ENCODE results near the gene VAPA. TPM values are rescaled to one million over a fixed set of nuclear protein-coding genes. Genes with fewer than 3 reads are reported as not detected.
"Not testable (repeated sequence)": the region's sequence is repeated elsewhere in the genome, so short reads cannot be mapped to it uniquely, and the experiment has no call there.

The VAPA gene
- total RNA-seq, 1 donor from 2014 or later = 118 TPM

DNA sequence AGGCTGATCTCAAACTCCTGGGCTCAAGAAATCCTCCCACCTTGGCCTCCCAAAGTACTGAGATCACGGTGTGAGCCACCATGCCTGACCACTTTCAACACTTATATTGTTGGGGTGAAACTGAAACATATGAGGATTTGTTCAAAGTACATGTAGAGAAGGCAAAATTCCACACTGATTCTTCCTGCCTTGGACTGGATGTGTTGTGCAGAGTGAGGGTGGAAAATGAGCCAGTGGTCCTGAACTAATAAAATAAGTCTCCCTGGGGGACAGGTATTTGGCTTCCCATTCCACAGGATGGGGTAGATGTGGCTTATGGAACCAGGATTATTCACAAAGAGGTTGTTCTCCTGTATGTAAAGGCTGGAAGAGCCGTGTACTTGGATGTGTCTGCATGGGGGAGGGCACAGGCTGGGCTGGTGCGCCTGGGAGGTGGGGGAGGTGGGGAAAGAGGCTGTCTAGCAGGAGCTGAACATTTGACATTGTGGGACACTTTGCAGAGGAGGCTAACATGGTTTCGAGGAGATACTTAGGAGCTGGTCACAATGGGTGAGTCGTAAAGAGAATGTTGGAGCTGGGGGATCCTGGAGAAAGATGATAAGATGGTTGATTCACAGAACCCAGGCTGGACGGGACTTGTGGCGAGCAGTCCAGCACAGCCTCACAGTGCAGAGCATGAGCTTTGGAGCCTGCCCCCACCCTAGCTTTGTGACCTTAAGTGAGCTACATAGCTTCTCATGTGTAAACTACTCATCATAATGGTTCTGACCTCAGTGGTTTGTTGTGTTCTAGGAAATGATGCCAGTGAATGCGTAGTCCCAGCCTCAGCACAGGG, 28.4 kb upstream of the VAPA start, which contains the start of gene TXNDC2:
Gene TXNDC2, plus strand, starts transcription at position 804 of the 835 bp plus-strand sequence. CDS start 708 bp downstream, outside the sequence.
- DNase-seq (ENCODE audit: low spot score in 2 of 2) (no peak), FAIRE-seq (no peak)

DNA sequence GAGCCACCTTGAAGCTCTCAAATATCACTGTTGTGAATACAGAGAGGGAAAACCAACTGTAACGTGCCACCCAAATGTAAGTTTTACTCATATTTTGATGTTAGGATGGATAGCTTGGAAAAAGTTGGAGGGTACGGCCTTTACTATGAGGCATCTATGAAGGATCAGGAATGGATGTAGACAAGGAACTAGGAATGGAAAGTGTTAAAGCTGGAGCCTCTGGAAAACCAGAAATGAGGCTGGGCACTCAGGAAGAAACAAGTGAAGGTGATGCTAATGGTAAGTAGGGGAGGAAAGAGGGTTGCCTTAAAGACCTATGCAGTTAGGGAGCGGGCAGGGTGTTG, 27.8 kb upstream of the VAPA start:
- DNase-seq (ENCODE audit: low spot score in 2 of 2) = no peak
- no peak for FAIRE-seq

DNA sequence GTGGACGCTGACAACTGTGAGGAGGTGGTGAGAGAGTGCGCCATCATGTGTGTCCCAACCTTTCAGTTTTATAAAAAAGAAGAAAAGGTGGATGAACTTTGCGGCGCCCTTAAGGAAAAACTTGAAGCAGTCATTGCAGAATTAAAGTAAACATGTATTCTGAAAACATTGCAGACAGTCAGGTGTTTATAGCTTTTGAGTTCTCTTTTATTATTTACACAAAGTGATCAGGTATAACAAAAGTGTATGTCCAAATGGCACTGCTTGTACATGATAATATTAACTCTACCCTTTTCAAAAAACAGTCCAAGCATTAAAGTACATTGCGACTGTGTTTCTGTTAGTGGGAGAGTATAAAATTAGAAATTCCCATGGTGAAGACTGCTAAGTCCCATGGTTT, 25.8 kb upstream of the VAPA start:
- FAIRE-seq (no peak), DNase-seq (ENCODE audit: low spot score in 2 of 2) (no peak)

GRCh38 chr18:9890196-9890595, 23.6 kb upstream of the VAPA start:
- DNase-seq (ENCODE audit: low spot score in 2 of 2) = no peak
- FAIRE-seq = no peak

DNA sequence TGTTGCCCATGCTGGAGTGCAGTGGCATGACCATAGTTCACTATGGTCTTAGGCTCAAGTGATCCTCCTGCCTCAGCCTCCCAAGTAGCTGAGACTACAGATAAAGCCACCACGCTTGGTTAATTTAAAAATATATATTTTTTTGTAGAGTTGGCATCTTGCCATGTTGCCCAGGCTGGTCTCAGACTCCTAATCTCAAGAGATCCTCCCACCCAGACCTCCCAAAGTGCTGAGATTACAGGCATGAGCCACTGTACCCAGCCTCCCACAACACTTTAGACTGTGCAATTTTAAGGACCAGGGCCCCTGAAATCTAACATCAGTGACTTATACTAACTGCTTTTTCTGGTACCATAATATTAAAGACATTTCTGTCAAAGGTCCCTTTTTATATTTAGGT, 22.9 kb upstream of the VAPA start:
- DNase-seq (ENCODE audit: low spot score in 2 of 2) (no peak), FAIRE-seq (no peak)

- DNase-seq (ENCODE audit: low spot score in 2 of 2); FAIRE-seq: not testable (repeated sequence)
These were observed 22.3 kb upstream of the VAPA start for GRCh38 chr18:9891515-9891914.

GRCh38 chr18:9894454-9895068, 19.3 kb upstream of the VAPA start:
- DNase-seq (ENCODE audit: low spot score in 2 of 2) (no peak), FAIRE-seq (no peak)

- DNase-seq (ENCODE audit: low spot score in 2 of 2) = no peak
- FAIRE-seq = no peak
These were observed 16.7 kb upstream of the VAPA start for GRCh38 chr18:9897129-9897528.

DNA sequence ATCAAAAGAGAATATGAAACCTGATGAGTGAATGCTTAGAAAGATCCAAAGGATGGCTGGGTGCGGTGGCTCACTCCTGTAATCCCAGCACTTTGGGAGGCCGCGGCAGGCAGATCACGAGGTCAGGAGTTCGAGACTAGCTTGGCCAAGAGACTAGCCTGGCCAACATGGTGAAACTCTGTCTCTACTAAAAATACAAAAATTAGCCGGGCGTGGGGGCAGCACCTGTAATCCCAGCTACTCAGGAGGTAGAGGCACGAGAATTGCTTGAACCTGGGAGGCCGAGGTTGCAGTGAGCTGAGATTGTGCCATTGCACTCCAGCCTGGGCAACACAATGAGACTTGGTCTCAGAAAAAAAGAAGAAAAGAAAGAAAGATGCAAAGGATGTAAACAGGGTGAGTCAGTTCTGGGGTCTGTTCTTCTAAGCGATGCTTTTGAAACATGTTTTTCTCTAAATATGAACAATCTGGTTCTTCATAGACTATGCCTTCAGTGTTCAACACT, 16.0 kb upstream of the VAPA start:
- DNase-seq (ENCODE audit: low spot score in 2 of 2); FAIRE-seq: not testable (repeated sequence)

GRCh38 chr18:9898792-9899549, 14.8 kb upstream of the VAPA start:
- DNase-seq (ENCODE audit: low spot score in 2 of 2) = no peak
- FAIRE-seq = no peak

- FAIRE-seq; DNase-seq (ENCODE audit: low spot score in 2 of 2): not testable (repeated sequence)
These were observed 14.3 kb upstream of the VAPA start for GRCh38 chr18:9899550-9899930.

DNA sequence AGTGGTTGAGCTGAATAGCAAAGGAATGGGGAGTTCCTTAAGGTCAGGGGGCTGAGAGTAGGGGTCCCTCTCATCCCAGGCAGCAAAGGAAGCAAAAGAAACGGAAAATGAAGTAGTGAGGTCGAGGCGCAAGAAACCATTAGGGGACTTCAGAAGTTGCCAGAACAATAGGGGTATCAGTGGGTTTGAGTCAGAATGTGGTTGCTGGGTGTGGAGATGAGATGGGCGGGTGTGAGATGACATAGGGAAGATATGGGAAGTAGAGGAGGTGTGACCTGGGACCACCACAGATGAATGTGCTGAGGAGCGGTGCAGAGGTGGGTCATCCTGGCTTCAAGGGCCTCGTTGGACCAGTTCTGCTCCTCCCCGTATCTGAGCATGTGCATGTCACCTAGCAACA, 13.1 kb upstream of the VAPA start:
- DNase-seq (ENCODE audit: low spot score in 2 of 2) = no peak
- FAIRE-seq = no peak

DNA sequence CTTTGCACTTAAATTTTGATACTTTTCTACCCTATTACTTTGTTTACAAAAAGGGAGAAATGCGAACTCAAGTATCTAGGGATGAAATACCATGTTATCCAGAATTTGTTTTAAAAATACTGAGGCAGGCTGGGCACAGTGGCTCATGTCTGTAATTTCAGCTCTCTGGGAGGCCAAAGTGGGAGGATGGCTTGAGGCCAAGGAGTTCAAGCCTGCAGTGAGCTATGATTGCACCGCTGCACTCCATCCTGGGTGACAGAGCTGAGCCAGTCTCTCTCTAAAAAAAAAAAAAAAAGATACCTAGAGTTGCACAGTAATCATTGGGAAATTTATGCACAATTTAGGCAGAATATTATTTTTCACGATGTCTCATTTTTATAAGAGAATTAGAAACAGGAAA, 12.4 kb upstream of the VAPA start:
- DNase-seq (ENCODE audit: low spot score in 2 of 2) = no peak
- no peak for FAIRE-seq

DNA sequence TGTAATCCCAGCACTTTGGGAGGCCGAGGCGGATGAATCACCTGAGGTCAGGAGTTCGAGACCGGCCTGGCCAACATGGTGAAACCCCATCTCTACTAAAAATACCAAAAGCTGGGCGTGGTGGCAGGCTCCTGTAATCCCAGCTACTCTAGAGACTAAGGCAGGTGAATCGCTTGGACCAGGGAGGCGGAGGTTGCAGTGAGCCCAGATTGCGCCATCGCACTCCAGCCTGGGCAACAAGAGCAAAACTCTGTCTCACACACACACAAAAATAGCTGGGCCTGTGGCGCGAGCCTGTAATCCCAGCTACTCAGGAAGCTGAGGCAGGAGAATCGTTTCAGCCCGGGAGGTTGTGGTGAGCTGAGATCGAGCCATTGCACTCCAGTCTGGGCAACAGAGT, 11.6 kb upstream of the VAPA start:
- DNase-seq (ENCODE audit: low spot score in 2 of 2); FAIRE-seq: not testable (repeated sequence)

- DNase-seq (ENCODE audit: low spot score in 2 of 2) (no peak), FAIRE-seq (no peak)
These were observed 11.0 kb upstream of the VAPA start for GRCh38 chr18:9902832-9903231.

DNA sequence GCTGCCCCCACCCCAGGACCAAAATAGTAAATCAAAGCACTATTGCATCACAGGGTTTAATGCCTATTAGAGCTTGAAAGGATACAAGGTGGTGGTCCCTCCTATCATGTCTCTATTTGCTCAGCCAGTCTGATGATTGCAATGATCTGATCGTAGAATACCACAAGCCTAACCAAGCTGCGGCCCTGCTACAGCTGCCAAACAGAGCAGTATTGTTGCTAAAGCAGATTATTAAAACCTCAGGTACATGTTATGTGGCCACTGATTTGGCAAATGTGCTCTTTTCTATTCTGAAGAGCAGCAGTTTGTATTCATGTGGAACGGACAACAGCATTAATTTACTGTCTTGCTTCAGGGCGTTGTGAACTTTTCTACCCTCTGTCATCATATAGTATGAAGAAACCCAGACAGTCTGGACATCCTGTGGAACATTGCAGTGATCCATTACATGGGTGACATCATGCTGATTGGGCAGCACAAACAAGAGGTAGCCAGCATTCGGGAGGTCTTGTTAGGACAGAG, 8.4 kb upstream of the VAPA start:
- no peak for DNase-seq (ENCODE audit: low spot score in 2 of 2)
- FAIRE-seq = no peak

DNA sequence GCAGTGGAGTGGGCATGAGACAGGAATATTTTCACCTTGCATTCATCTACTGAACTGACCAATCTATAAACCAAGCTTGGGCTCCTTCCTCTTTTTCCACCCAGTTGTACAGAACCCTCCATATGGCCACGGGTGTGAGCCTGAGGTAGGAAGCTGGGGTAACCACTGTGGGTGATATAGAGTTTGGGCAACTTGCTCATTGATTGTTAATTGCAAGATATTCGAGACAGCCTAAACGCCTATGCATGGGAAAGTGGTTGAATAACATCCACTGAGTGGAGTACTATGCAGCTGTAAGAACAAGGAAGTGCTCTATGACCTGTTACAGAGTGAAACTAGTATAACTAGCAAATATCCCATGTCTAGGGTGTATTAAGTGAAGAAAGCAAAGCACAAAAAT, 7.3 kb upstream of the VAPA start:
- FAIRE-seq (no peak), DNase-seq (ENCODE audit: low spot score in 2 of 2) (no peak)

GRCh38 chr18:9907867-9908266, 5.9 kb upstream of the VAPA start:
- FAIRE-seq (no peak), DNase-seq (ENCODE audit: low spot score in 2 of 2) (no peak)

DNA sequence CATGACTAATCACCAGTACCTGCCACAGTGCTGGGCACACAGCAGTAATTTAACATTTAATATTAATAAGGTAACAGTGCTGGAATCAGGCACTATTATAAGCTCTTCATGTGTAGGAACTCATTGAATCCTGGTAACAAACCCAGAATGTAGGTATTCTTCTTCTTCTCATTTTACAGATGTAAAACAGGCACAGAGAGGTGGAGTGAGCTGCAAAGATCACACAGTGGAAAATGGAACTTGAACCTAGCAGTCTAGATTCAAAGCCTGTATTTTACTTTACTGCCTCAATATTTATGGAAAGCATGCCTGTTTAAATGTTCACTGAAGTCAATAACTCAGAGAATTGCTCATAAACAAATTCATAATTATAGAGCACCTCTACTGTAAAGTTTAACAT, 3.7 kb upstream of the VAPA start:
- no peak for FAIRE-seq
- DNase-seq (ENCODE audit: low spot score in 2 of 2) = no peak

GRCh38 chr18:9910661-9911060, 3.2 kb upstream of the VAPA start:
- FAIRE-seq = no peak

DNA sequence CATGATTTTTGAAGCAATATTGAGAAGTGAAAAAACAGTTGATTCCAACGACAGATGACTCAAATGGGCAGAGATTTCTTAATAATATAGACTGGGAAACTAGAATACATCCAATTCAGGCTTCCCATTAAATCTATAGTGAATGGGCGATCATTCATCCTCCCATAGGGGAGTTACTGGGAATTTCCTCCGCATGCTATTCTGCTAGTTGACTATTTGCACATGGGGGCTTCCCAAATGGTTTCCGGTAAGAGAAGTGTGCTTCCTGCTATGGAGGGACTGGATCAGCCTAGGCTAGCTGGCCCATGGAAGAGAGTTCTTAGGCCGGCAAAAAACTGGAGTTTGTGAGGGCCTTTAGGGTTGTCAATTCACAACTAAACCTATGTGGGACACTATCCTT, 2.6 kb upstream of the VAPA start:
- DNase-seq (ENCODE audit: low spot score in 2 of 2) (no peak), FAIRE-seq (no peak)

More at GRCh38 chr18:9910661-9911060, 3.2 kb upstream of the VAPA start:
- no peak for DNase-seq (ENCODE audit: low spot score in 2 of 2)
